Stomach (tissue), 9 donors: ENCODE measurements around the gene AKAP8L. TPM values are rescaled to one million over a fixed set of nuclear protein-coding genes. Genes with fewer than 3 reads are reported as not detected.

Source experiments
- DNase-seq, 2 donors: peaks; one replicate each; pipeline versions ENCODE4 v3.0.0 to v3.0.0-alpha.2; 2013 to 2019
- H3K27ac ChIP-seq, 5 donors: fragments of 200-600 bp in 4 of 5; sonication (generic) in 4 of 5; one replicate each; pipeline ENCODE4 v1.5.1; 2013 to 2019; ENCODE audit warnings: mild to moderate bottlenecking in 1 of 5, moderate library complexity in 1 of 5
- H3K27me3 ChIP-seq, 3 donors: fragments of 200-600 bp; sonication (generic); one replicate each; pipeline ENCODE4 v1.5.1; 2017 to 2019; ENCODE audit warnings: mixed run types in 1 of 3
- H3K36me3 ChIP-seq, 4 donors: fragments of 200-600 bp; sonication (generic); 1 replicate in 3 of 4; 2 replicates in 1 of 4; pipeline ENCODE4 v1.5.1; 2016 to 2019
- H3K4me1 ChIP-seq, 4 donors: fragments of 200-600 bp; sonication (generic); one replicate each; pipeline ENCODE4 v1.5.1; 2016 to 2019
- H3K4me3 ChIP-seq, 4 donors: fragments of 200-600 bp; sonication (generic) in 3 of 4; one replicate each; pipeline ENCODE4 v1.5.1; 2016 to 2019; ENCODE audit warnings: mild to moderate bottlenecking in 1 of 4
- H3K9me3 ChIP-seq, 4 donors: fragments of 200-600 bp; sonication (generic); one replicate each; pipeline ENCODE4 v1.5.1; 2016 to 2019
- CTCF ChIP-seq, 7 experiments: fragments of 450-650 bp in 4 of 7; fragments of 200-600 bp in 3 of 7; sonication (generic) in 3 of 7; IDR thresholded peaks; one replicate each; pipeline ENCODE4 v1.5.1; 2016 to 2019; ENCODE audit warnings: antibody characterized with exemption in 7 of 7, control low read depth in 2 of 7, mild to moderate bottlenecking in 1 of 7
- EP300 ChIP-seq: sonication (generic); formaldehyde crosslinking; IDR thresholded peaks from one replicate; pipeline ENCODE4 v1.6.1; 2017; ENCODE audit warnings: antibody characterized with exemption
- POLR2A ChIP-seq, 4 donors: fragments of 450-650 bp; IDR thresholded peaks; one replicate each; pipeline ENCODE4 v1.6.1; 2016; ENCODE audit warnings: antibody characterized with exemption in 4 of 4, control low read depth in 2 of 4, mild to moderate bottlenecking in 1 of 4, moderate library complexity in 1 of 4
- POLR2AphosphoS5 ChIP-seq, 3 donors: sonication (generic); formaldehyde crosslinking; IDR thresholded peaks; one replicate each; pipeline ENCODE4 v1.6.1; 2016; ENCODE audit warnings: antibody characterized with exemption in 3 of 3
- WGBS, 5 donors: extraction: QIAGEN DNeasy Blood & Tissue Kit in 3 of 5; methylation state at CpG; one replicate each; pipeline versions ENCODE4 v1.1.5 to v1.1.7; 2013 to 2018; 5-methylcytosine and 5-hydroxymethylcytosine counted together
- intact Hi-C: fragments of 100-400 bp; cut with DNase I; formaldehyde crosslinking; loops from one replicate; pipeline ENCODE4 v1.15.1; 2023; ENCODE audit warnings: low total_unique reads
- polyA plus RNA-seq, 3 donors: library from polyadenylated mRNA; stranded (reverse); fragments of 200-250 nt; gene quantifications; one replicate each; pipeline ENCODE4 v1.2.3, GENCODE V29; 2013
- total RNA-seq, 5 donors: library from RNA; depleted of rRNA; stranded (reverse); fragments of >200 nt; gene quantifications; one replicate each; pipeline versions ENCODE4 v1.1.0 to v1.2.3, GENCODE V29; 2014 to 2016
- donor health status: healthy with polysubstance abuse.
- donor health status: Bipolar disorder and iron deficiency.
- donor health status: healthy.

Gene AKAP8L
- total and polyA plus RNA-seq, 8 donors: 67.8 to 320 (median 91.6) TPM

GRCh38 chr19:15404780-15405211 lies 14.0 kb downstream of the AKAP8L start:
- peak overlapping the region in 1 of 4 donors; percentile 4 for H3K4me3 ChIP-seq
- no peak for TF ChIP-seq POLR2AphosphoS5 (IDR thresholded peaks at IDR 0.05)
- TF ChIP-seq POLR2A (IDR thresholded peaks at IDR 0.05): no peak
- no peak for TF ChIP-seq CTCF (IDR thresholded peaks at IDR 0.05)
- TF ChIP-seq EP300: no peak
- H3K27ac ChIP-seq: peak overlapping the region in 4 of 5 donors; percentile 56 to 82 (median 64)
- peaks cover 33 to 73% (median 60%) of the 10 kb centered on the region in 4 donors for H3K36me3 ChIP-seq
- 41 to 52% (median 47%) methylated on average over 3 of the region's 3 CpGs for WGBS, 5 donors
- intact Hi-C loops: no loop called here
- peaks cover 20 to 96% (median 62%) of the 10 kb centered on the region in 4 donors for H3K4me1 ChIP-seq
- H3K9me3 ChIP-seq: no peaks in the 10 kb centered on the region
- DNase-seq: no peak
- no peaks in the 10 kb centered on the region for H3K27me3 ChIP-seq

GRCh38 chr19:15404097-15404779 lies 14.6 kb downstream of the AKAP8L start:
- Histone ChIP-seq H3K27ac (peak overlapping the region in 4 of 5 donors; percentile 56 to 82 (median 64)), H3K4me1 (peaks cover 20 to 92% (median 58%) of the 10 kb centered on the region in 4 donors), H3K36me3 (peaks cover 33 to 73% (median 60%) of the 10 kb centered on the region in 4 donors), H3K9me3 (no peaks in the 10 kb centered on the region), H3K27me3 (no peaks in the 10 kb centered on the region), H3K4me3 (peak overlapping the region in 1 of 4 donors; percentile 4)
- intact Hi-C loops: no loop called here
- 53 to 74% (median 66%) methylated on average over 7 of the region's 7 CpGs for WGBS, 5 donors
- DNase-seq: no peak
- TF ChIP-seq CTCF (IDR thresholded peaks at IDR 0.05) (no peak), POLR2AphosphoS5 (IDR thresholded peaks at IDR 0.05) (peak in 1 of 3 donors; percentile 10)

GRCh38 chr19:15403151-15403531 lies 15.6 kb downstream of the AKAP8L start:
- intact Hi-C loops: no loop called here
- Histone ChIP-seq H3K27ac (peak overlapping the region in 4 of 5 donors; percentile 56 to 82 (median 64)), H3K4me1 (peaks cover 20 to 82% (median 56%) of the 10 kb centered on the region in 4 donors), H3K9me3 (no peaks in the 10 kb centered on the region), H3K4me3 (no peak overlapping the region), H3K27me3 (no peaks in the 10 kb centered on the region), H3K36me3 (peaks cover 44 to 73% (median 67%) of the 10 kb centered on the region in 4 donors)
- 83 to 92% (median 88%) methylated on average over 10 of the region's 10 CpGs for WGBS, 5 donors
- TF ChIP-seq CTCF (IDR thresholded peaks at IDR 0.05): no peak
- TF ChIP-seq EP300: no peak
- no peak for TF ChIP-seq POLR2A (IDR thresholded peaks at IDR 0.05)
- no peak for TF ChIP-seq POLR2AphosphoS5 (IDR thresholded peaks at IDR 0.05)
- DNase-seq: no peak

- intact Hi-C loops: no loop called here
- WGBS, 5 donors: 72 to 87% (median 85%) methylated on average over 15 of the region's 15 CpGs
- Histone ChIP-seq H3K36me3 (peaks cover 50 to 73% (median 70%) of the 10 kb centered on the region in 4 donors), H3K4me3 (no peak overlapping the region), H3K27ac (peak overlapping the region in 4 of 5 donors; percentile 56 to 82 (median 64)), H3K4me1 (peaks cover 20 to 77% (median 54%) of the 10 kb centered on the region in 4 donors), H3K9me3 (no peaks in the 10 kb centered on the region), H3K27me3 (no peaks in the 10 kb centered on the region)
- TF ChIP-seq POLR2AphosphoS5 (IDR thresholded peaks at IDR 0.05) (no peak), POLR2A (IDR thresholded peaks at IDR 0.05) (no peak), EP300 (no peak), CTCF (IDR thresholded peaks at IDR 0.05) (no peak)
- no peak for DNase-seq
Observed at GRCh38 chr19:15402411-15403150, 16.2 kb downstream of the AKAP8L start.
